Mucosa of descending colon (tissue), 3 donors: ENCODE measurements around the gene RALGPS1. TPM values are rescaled to one million over a fixed set of nuclear protein-coding genes. Genes with fewer than 3 reads are reported as not detected.

Experiments used
- ATAC-seq: fragments of 200-7000 bp; cut with Tn5 transposase; one replicate; pipeline ENCODE4 v1.9.1; 2020; ENCODE audit warnings: mild to moderate bottlenecking, moderate library complexity
- DNase-seq, 3 donors: peaks; one replicate each; pipeline ENCODE4 v3.0.0-alpha.2; 2020
- H3K36me3 ChIP-seq: fragments of 200-600 bp; one replicate; pipeline ENCODE4 v1.8.0; 2021; ENCODE audit warnings: low read depth, mild to moderate bottlenecking
- H3K4me1 ChIP-seq: fragments of 200-600 bp; one replicate; pipeline ENCODE4 v1.8.0; 2021; ENCODE audit warnings: low read depth, mild to moderate bottlenecking
- H3K4me3 ChIP-seq: fragments of 200-600 bp; one replicate; pipeline ENCODE4 v1.8.0; 2021; ENCODE audit warnings: mild to moderate bottlenecking
- H3K9me3 ChIP-seq: fragments of 200-600 bp; one replicate; pipeline ENCODE4 v1.8.0; 2021; ENCODE audit warnings: mild to moderate bottlenecking
- intact Hi-C, 2 donors: fragments of 100-400 bp; cut with DNase I in 1 of 2; cut with micrococcal nuclease in 1 of 2; formaldehyde crosslinking; loops; one replicate each; pipeline versions ENCODE4 v1.11.0 to v1.11.1; 2022; cut with DNase I, micrococcal nuclease
- total RNA-seq, 3 donors: library from RNA; stranded (reverse); fragmentation: NEBNext Ultra II Directional in 2 of 3; extraction: Animal tissue kit (Norgen Biotek cat#: 25700) in 2 of 3; gene quantifications; one replicate each; pipeline versions ENCODE4 v1.2.1 to v1.2.4, GENCODE V29; 2021 to 2023
- TF ChIP-seq, protein P1 (sequence below): fragments of 200-600 bp; IDR thresholded peaks from one replicate; pipeline ENCODE4 v1.8.0; 2022; ENCODE audit warnings: antibody characterized with exemption, mild to moderate bottlenecking
- donor health status: DM: no; HTN: no; CAD: no; lungs with moderate emphysema.
- donor health status: DM: no; HTN: no; CAD: no.
- donor health status: DM: no; HTN: yes; CAD: no.

The RALGPS1 gene
- total RNA-seq, 3 donors from 2014 or later, result 31.3 to 55.4 (median 32.1) TPM

DNA sequence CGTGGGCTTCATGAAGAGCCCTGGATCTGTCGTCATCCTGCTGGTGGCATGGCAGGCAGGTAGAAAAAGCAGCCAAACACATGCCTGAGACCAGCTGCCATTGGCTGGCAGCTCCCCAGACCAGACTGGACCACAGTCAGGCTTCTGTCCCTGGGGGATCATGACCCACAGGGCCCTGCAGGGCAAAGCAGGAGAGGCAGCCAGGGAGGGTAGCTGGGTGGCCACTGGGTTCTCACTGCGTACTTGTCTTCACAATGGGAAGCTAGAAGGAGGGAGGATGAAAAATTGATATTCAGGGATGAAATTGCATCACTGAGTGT lies 282.2 kb downstream of the RALGPS1 start:
- DNase-seq, result no peak
- intact Hi-C loops, result no loop called here
- ATAC-seq, result no peak
- H3K36me3 ChIP-seq, result no peaks in the 10 kb centered on the region
- H3K4me3 ChIP-seq, result no peak overlapping the region
- peaks cover 6% of the 10 kb centered on the region for H3K4me1 ChIP-seq
- TF ChIP-seq, protein P1, sequence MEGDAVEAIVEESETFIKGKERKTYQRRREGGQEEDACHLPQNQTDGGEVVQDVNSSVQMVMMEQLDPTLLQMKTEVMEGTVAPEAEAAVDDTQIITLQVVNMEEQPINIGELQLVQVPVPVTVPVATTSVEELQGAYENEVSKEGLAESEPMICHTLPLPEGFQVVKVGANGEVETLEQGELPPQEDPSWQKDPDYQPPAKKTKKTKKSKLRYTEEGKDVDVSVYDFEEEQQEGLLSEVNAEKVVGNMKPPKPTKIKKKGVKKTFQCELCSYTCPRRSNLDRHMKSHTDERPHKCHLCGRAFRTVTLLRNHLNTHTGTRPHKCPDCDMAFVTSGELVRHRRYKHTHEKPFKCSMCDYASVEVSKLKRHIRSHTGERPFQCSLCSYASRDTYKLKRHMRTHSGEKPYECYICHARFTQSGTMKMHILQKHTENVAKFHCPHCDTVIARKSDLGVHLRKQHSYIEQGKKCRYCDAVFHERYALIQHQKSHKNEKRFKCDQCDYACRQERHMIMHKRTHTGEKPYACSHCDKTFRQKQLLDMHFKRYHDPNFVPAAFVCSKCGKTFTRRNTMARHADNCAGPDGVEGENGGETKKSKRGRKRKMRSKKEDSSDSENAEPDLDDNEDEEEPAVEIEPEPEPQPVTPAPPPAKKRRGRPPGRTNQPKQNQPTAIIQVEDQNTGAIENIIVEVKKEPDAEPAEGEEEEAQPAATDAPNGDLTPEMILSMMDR, result no peak
- H3K9me3 ChIP-seq, result no peaks in the 10 kb centered on the region

DNA sequence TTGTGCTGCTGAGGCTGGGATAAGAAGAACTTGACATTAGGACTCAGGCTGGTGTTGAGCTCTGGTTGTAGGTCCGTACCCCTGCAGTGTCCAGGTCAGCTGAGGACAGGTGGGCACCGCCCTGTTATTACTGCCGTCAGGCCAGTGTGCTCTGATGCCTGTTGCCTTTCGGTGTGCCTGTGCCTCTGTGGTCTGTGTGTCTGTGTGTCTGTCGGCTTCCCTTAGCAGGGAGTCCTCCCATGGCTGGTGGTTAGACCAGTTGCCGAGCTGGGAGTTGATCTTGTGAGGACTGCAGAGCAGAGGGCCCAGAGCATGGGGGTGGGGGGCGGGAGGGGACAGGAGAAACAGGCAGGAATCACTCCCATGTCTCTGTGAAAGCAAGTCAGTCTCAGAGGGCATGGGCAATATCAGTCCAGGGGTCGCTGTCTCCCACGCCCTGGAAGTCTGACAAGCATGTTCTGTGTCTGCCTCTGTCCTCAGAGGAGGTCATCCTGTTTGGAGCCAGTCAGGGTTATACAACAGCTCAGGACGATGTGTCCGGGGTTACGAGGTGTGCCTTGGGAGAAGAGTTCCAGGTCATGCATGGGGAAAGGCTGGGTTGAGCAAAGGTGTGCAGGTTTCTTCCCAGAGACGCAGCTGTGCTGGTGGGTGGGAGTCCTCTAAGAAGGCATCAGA lies 282.7 kb downstream of the RALGPS1 start:
- H3K4me3 ChIP-seq, result no peak overlapping the region
- H3K4me1 ChIP-seq, result peaks cover 6% of the 10 kb centered on the region
- no peak for ATAC-seq
- intact Hi-C loops, result no loop called here
- DNase-seq, result no peak
- H3K36me3 ChIP-seq, result no peaks in the 10 kb centered on the region
- H3K9me3 ChIP-seq, result no peaks in the 10 kb centered on the region
- TF ChIP-seq, protein P1, result no peak

DNA sequence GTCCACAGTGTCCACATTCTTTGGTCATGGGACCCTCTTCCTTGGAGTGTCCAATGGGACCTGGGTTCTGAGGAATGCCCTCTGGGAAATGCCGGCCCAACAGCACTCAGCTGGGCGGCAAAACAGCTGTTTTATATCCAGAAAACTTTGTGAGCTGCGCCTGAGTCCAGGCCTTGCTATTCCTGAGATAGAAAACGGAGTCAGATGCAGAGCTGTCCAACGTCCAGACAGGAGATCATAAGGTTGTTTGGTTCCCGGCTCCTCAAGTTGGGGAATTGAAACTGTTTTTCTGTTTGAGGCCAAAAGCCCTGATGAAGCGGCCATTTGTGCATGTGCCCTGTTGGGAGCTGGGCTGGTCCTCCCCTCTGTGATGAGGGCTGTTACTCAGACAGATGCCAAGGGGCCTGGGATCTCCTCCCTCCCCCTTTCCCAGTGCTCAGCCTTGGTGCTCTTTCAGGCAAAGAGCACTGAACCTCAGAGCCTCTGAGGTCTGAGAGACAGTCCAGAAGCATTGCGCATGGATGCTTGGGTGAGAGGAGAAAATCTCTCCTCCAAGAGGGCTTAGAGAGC lies 283.4 kb downstream of the RALGPS1 start:
- no peak for DNase-seq
- H3K9me3 ChIP-seq, result no peaks in the 10 kb centered on the region
- intact Hi-C loops, result loop anchor here in 1 of 2 donors (2.0 kb wide), 1 partner anchor 257 kb away; no protein-coding TSS in a partner anchor
- ATAC-seq, result no peak
- TF ChIP-seq, protein P1, result no peak
- H3K4me1 ChIP-seq, result peaks cover 6% of the 10 kb centered on the region
- H3K36me3 ChIP-seq, result no peaks in the 10 kb centered on the region
- no peak overlapping the region for H3K4me3 ChIP-seq

DNA sequence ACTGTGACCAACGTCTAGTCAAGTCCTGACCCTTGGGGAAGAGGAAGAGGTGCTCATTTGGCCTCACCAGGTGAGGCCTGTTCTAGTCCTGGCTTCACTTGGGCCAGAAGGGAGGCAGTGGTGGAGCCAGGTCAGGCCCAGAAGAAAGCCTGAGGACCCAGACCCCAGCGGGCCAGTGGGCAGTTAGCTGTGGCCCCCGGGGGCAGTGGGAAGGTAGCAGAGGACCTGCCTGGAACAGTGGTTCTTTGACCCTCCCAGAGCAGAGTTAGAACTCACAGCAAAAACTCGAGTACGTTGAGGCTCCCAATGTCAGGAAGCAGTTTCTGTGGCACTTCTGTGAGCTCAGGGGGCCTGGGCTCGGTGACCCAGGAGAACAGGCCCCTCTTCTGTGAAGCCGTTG lies 284.0 kb downstream of the RALGPS1 start:
- H3K4me3 ChIP-seq, result no peak overlapping the region
- no peak for ATAC-seq
- H3K9me3 ChIP-seq, result no peaks in the 10 kb centered on the region
- DNase-seq, result no peak
- no peaks in the 10 kb centered on the region for H3K36me3 ChIP-seq
- intact Hi-C loops, result loop anchor here in 1 of 2 donors (2.0 kb wide), 1 partner anchor 258 kb away; no protein-coding TSS in a partner anchor
- TF ChIP-seq, protein P1, result no peak
- peaks cover 6% of the 10 kb centered on the region for H3K4me1 ChIP-seq

DNA sequence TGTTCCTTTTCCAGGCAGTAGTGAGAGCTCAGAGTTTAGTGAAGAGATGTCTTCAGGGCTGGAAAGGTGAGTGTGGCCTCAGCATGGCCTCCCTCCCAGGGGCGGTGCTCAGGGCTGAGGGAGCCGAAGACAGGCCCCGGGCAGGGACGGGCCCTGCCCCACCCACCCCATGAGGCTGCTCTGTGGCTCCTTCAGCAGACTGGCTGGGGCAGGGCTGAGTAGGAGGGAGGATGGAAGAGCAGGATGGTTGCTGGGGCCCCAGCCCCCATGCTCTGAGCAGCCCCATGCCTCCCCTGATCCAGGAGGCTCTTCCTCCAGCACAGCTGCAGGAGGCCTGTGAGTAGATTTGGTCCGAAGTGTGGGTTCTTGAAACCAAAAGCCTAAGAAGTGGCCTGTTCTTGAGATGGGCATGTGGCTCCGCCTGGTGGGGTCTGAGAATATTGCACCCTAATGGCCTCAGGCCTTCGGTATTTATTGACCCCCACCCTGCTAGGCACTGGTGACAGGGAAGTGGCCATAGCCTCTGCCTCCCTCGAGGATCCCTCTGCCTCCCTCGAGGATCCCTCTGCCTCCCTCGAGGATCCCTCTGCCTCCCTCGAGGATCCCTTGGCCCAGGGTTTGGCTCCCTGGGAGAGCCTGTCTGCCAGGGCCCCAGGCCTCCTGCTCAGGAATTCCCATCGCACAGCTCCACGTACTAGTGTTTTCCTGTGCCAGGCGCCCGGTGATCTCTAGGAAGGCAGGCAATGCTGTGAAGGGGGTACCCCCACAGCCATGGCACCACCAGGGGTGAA lies 284.6 kb downstream of the RALGPS1 start:
- ATAC-seq (peak; percentile 86), DNase-seq (peak in 2 of 3 donors; percentile 83 to 90)

More for the DNA sequence above, 284.6 kb downstream of the RALGPS1 start:
- no peak overlapping the region for H3K4me3 ChIP-seq
- intact Hi-C loops, result loop anchor here in 1 of 2 donors (2.0 kb wide), 1 partner anchor 258 kb away; no protein-coding TSS in a partner anchor
- H3K4me1 ChIP-seq, result peaks cover 6% of the 10 kb centered on the region
- H3K36me3 ChIP-seq, result no peaks in the 10 kb centered on the region
- TF ChIP-seq, protein P1, result peak; percentile 81
- no peaks in the 10 kb centered on the region for H3K9me3 ChIP-seq
